ENCODE measurements around the gene SORCS3. TPM values are rescaled to one million over a fixed set of nuclear protein-coding genes. Genes with fewer than 3 reads are reported as not detected.

Gene SORCS3
- total and polyA plus RNA-seq, 2 of the 13 experiments (the other 11 are each of a cell fraction or from before 2014, with no cell fraction given) = 0.07 TPM; not detected in 1

DNA sequence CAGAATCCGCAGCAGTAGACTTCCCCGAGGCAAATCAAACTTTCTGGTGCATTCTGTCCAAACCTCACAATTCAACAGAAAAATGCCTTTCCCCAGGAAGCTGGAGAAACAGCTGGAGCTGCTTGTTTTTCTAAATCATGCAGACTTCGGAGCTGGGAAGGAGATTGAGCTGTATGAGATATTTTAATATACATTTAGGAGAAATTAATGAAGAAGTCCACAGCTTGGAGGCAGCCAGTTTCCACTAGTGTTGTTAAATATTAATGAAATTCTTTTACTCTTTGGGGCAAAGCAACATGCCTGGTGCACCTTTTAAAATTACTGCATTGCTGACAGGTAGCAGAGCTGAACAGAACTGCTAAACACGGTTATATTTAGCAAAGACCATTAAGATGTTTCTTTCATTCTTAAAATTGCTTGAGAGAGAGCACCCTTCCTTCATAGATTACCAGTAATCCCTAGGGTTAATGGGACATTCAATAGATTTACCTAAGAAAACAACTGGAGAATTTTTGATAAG lies 566.4 kb downstream of the SORCS3 start (continued):
- no peak for TF ChIP-seq UBTF (CRISPR knock-in tag; IDR thresholded peaks at IDR 0.05)
- no peak for TF ChIP-seq KLF15 (CRISPR knock-in tag; IDR thresholded peaks at IDR 0.05; ENCODE audit: borderline replicate concordance)
- TF ChIP-seq DR1 (CRISPR knock-in tag; IDR thresholded peaks at IDR 0.05) = no peak
- TF ChIP-seq, protein P1, sequence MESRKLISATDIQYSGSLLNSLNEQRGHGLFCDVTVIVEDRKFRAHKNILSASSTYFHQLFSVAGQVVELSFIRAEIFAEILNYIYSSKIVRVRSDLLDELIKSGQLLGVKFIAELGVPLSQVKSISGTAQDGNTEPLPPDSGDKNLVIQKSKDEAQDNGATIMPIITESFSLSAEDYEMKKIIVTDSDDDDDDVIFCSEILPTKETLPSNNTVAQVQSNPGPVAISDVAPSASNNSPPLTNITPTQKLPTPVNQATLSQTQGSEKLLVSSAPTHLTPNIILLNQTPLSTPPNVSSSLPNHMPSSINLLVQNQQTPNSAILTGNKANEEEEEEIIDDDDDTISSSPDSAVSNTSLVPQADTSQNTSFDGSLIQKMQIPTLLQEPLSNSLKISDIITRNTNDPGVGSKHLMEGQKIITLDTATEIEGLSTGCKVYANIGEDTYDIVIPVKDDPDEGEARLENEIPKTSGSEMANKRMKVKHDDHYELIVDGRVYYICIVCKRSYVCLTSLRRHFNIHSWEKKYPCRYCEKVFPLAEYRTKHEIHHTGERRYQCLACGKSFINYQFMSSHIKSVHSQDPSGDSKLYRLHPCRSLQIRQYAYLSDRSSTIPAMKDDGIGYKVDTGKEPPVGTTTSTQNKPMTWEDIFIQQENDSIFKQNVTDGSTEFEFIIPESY (CRISPR knock-in tag; IDR thresholded peaks at IDR 0.05) = no peak
- TF ChIP-seq, protein P2, sequence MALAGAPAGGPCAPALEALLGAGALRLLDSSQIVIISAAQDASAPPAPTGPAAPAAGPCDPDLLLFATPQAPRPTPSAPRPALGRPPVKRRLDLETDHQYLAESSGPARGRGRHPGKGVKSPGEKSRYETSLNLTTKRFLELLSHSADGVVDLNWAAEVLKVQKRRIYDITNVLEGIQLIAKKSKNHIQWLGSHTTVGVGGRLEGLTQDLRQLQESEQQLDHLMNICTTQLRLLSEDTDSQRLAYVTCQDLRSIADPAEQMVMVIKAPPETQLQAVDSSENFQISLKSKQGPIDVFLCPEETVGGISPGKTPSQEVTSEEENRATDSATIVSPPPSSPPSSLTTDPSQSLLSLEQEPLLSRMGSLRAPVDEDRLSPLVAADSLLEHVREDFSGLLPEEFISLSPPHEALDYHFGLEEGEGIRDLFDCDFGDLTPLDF (CRISPR knock-in tag; IDR thresholded peaks at IDR 0.05) = no peak
- no peak for TF ChIP-seq ZSCAN31 (CRISPR knock-in tag; IDR thresholded peaks at IDR 0.05; ENCODE audit: low read depth)
- TF ChIP-seq, protein P3, sequence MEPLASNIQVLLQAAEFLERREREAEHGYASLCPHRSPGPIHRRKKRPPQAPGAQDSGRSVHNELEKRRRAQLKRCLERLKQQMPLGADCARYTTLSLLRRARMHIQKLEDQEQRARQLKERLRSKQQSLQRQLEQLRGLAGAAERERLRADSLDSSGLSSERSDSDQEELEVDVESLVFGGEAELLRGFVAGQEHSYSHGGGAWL (CRISPR knock-in tag; IDR thresholded peaks at IDR 0.05) = no peak

Measured in HepG2 (cell line).